ENCODE data around the gene SYNPR.

Gene SYNPR

GRCh38 chr3:63304421-63304820 lies 26.3 kb downstream of the SYNPR start:
- no peak for DNase-seq (ENCODE audit: low read depth)

- DNase-seq (ENCODE audit: low read depth) = no peak
Observed at GRCh38 chr3:63308072-63308471, 30.0 kb downstream of the SYNPR start.

- DNase-seq (ENCODE audit: low read depth) = no peak
Observed at GRCh38 chr3:63309768-63310167, 31.7 kb downstream of the SYNPR start.

- no peak for DNase-seq (ENCODE audit: low read depth)
Observed at GRCh38 chr3:63323766-63324165, 45.7 kb downstream of the SYNPR start.

GRCh38 chr3:63324621-63325020 lies 46.5 kb downstream of the SYNPR start:
- no peak for DNase-seq (ENCODE audit: low read depth)

GRCh38 chr3:63325386-63325785 lies 47.3 kb downstream of the SYNPR start:
- no peak for DNase-seq (ENCODE audit: low read depth)

- peak; percentile 31 for DNase-seq (ENCODE audit: low read depth)
Observed at GRCh38 chr3:63328365-63328764, 50.3 kb downstream of the SYNPR start.

- DNase-seq (ENCODE audit: low read depth) = no peak
Observed at GRCh38 chr3:63331520-63331919, 53.4 kb downstream of the SYNPR start.

- DNase-seq (ENCODE audit: low read depth) = no peak
Observed at GRCh38 chr3:63333815-63334214, 55.7 kb downstream of the SYNPR start.

GRCh38 chr3:63338351-63338750 lies 60.2 kb downstream of the SYNPR start:
- DNase-seq (ENCODE audit: low read depth) = no peak

GRCh38 chr3:63343674-63344073 lies 65.6 kb downstream of the SYNPR start:
- DNase-seq (ENCODE audit: low read depth) = peak; percentile 90

GRCh38 chr3:63344661-63345060 lies 66.6 kb downstream of the SYNPR start:
- DNase-seq (ENCODE audit: low read depth) = no peak

- DNase-seq (ENCODE audit: low read depth) = no peak
Observed at GRCh38 chr3:63349583-63350573, 71.8 kb downstream of the SYNPR start.

- DNase-seq (ENCODE audit: low read depth) = no peak
Observed at GRCh38 chr3:63351159-63352007, 73.3 kb downstream of the SYNPR start.

GRCh38 chr3:63352008-63352279 lies 73.8 kb downstream of the SYNPR start:
- DNase-seq (ENCODE audit: low read depth) = no peak

- no peak for DNase-seq (ENCODE audit: low read depth)
Observed at GRCh38 chr3:63353383-63353782, 75.3 kb downstream of the SYNPR start.

- DNase-seq (ENCODE audit: low read depth) = no peak
Observed at GRCh38 chr3:63354160-63354559, 76.1 kb downstream of the SYNPR start.

- peak; percentile 64 for DNase-seq (ENCODE audit: low read depth)
Observed at GRCh38 chr3:63355809-63356208, 77.7 kb downstream of the SYNPR start.

GRCh38 chr3:63364495-63364894 lies 86.4 kb downstream of the SYNPR start:
- no peak for DNase-seq (ENCODE audit: low read depth)

GRCh38 chr3:63364910-63365309 lies 86.8 kb downstream of the SYNPR start:
- DNase-seq (ENCODE audit: low read depth) = no peak

- no peak for DNase-seq (ENCODE audit: low read depth)
Observed at GRCh38 chr3:63365671-63366070, 87.6 kb downstream of the SYNPR start.

- DNase-seq (ENCODE audit: low read depth) = no peak
Observed at GRCh38 chr3:63370094-63370493, 92.0 kb downstream of the SYNPR start.

GRCh38 chr3:63383040-63383439 lies 104.9 kb downstream of the SYNPR start:
- no peak for DNase-seq (ENCODE audit: low read depth)

Data from GM04503 (cell line).